ENCODE results near the gene SUCLG1.

SUCLG1 gene

DNA sequence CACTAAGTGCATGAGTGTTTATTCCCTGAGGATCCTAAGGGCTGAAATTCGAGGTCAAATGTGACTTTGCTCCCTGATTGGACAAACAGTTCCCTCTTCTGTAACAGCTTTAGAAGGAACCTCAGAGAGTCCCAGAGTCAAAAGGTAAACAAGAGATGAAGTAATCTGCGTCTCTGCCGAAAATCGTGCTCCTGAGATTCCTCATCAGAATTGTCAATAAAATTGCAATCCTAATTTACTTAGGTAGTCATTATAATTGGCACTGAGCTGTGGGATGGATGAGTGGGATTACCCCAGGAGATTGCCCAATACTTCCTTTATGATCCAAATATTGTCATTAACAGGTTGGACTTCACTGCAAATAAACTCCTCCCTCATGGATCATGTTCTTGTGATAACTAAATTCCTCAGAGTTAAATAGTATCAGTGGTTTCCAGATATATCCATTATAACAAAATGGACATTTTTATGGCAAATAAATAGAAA is 907 bp upstream of the SUCLG1 start:
- Histone ChIP-seq H3K27me3 (ENCODE audit: insufficient read depth, poor library complexity, severe bottlenecking) (no peaks in the 10 kb centered on the region), H3K27ac (ENCODE audit: poor library complexity, severe bottlenecking) (peak overlapping the region; percentile 45), H3K36me3 (ENCODE audit: low read depth) (no peaks in the 10 kb centered on the region), H3K4me3 (ENCODE audit: severe bottlenecking) (peak overlapping the region; percentile 76), H3K9me3 (ENCODE audit: severe bottlenecking) (no peaks in the 10 kb centered on the region), H3K4me1 (ENCODE audit: insufficient read depth, poor library complexity, severe bottlenecking) (peaks cover 4% of the 10 kb centered on the region)
- DNase-seq (ENCODE audit: low spot score) = no peak
- TF ChIP-seq, protein P1, sequence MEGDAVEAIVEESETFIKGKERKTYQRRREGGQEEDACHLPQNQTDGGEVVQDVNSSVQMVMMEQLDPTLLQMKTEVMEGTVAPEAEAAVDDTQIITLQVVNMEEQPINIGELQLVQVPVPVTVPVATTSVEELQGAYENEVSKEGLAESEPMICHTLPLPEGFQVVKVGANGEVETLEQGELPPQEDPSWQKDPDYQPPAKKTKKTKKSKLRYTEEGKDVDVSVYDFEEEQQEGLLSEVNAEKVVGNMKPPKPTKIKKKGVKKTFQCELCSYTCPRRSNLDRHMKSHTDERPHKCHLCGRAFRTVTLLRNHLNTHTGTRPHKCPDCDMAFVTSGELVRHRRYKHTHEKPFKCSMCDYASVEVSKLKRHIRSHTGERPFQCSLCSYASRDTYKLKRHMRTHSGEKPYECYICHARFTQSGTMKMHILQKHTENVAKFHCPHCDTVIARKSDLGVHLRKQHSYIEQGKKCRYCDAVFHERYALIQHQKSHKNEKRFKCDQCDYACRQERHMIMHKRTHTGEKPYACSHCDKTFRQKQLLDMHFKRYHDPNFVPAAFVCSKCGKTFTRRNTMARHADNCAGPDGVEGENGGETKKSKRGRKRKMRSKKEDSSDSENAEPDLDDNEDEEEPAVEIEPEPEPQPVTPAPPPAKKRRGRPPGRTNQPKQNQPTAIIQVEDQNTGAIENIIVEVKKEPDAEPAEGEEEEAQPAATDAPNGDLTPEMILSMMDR (IDR thresholded peaks at IDR 0.05; ENCODE audit: poor library complexity, severe bottlenecking) = no peak
- peak; percentile 13 for ATAC-seq (ENCODE audit: low read depth)

DNA sequence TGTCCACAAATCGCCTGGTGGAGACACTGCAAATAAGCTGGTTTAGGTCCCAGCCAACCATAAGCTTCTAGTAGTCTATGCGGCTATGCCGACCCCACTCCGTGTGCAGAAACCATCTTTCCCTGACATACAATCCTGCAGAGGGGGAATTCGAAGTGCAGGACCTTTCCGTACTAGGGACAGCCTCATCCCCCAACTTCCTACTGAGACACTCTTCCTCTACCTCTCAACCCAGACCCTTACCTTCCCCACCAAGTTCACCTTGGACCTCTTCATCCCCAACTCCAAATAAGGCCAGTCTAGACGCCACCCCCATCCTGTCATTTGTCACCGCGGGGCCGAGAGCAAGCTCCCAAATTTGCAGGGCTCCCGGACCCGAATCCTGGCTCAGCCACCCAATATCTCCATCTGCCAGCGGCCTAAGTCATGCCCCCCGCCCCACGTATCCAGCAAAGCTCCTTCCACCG is 496 bp downstream of the SUCLG1 start:
- peaks cover 4% of the 10 kb centered on the region for H3K4me1 ChIP-seq (ENCODE audit: insufficient read depth, poor library complexity, severe bottlenecking)
- ATAC-seq (ENCODE audit: low read depth) = 0 out of 3 replicates have a peak, but pooled peaks have one; percentile 13

DNA sequence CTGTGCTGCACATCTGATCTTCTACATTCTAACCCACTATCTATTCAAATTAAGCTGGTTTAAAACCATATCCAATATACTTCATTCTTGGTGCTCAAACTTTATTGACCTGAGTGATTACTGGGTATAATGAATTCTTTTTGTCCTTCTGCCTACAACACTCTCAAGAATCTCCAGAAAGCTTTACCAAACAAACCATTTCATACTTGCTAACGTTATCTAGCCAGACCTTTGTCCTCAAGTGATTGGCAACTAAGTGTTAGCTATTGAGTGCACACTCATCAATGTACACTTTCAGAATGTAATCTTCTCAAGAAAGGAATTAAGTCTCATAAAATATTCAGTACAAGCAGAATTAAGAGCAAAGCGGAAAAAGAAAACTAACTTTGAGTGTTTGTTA is 1.4 kb downstream of the SUCLG1 start:
- peaks cover 4% of the 10 kb centered on the region for H3K4me1 ChIP-seq (ENCODE audit: insufficient read depth, poor library complexity, severe bottlenecking)
- no peak overlapping the region for H3K4me3 ChIP-seq (ENCODE audit: severe bottlenecking)

More for the DNA sequence above, 496 bp downstream of the SUCLG1 start:
- TF ChIP-seq, protein P1 (IDR thresholded peaks at IDR 0.05; ENCODE audit: poor library complexity, severe bottlenecking) = no peak
- Histone ChIP-seq H3K4me3 (ENCODE audit: severe bottlenecking) (peak overlapping the region; percentile 76), H3K27me3 (ENCODE audit: insufficient read depth, poor library complexity, severe bottlenecking) (no peaks in the 10 kb centered on the region), H3K9me3 (ENCODE audit: severe bottlenecking) (no peaks in the 10 kb centered on the region), H3K27ac (ENCODE audit: poor library complexity, severe bottlenecking) (peak overlapping the region; percentile 45), H3K36me3 (ENCODE audit: low read depth) (peaks cover 7% of the 10 kb centered on the region)
- DNase-seq (ENCODE audit: low spot score) = peak; percentile 46

DNA sequence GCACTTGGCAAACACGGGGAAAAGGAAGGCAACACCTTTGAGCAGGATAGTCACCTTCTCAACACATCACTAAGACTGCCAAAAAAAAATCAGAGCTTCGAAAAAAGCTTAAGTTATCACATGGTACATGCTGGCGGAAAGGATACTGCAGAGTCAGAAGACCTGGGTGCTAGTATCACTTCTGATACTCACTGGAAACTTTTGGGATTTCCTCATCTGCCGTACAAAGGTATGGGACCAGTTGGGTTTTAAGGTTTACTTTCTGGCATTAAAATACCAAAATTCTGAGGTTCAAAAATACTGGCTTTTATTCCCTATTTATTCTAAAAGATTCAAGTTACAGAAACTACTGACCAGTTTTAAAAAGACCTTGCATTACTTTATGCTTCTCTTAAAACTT is 2.9 kb downstream of the SUCLG1 start:
- Histone ChIP-seq H3K4me3 (ENCODE audit: severe bottlenecking) (no peak overlapping the region), H3K9me3 (ENCODE audit: severe bottlenecking) (no peaks in the 10 kb centered on the region), H3K27ac (ENCODE audit: poor library complexity, severe bottlenecking) (no peak overlapping the region), H3K27me3 (ENCODE audit: insufficient read depth, poor library complexity, severe bottlenecking) (no peaks in the 10 kb centered on the region), H3K36me3 (ENCODE audit: low read depth) (peaks cover 7% of the 10 kb centered on the region), H3K4me1 (ENCODE audit: insufficient read depth, poor library complexity, severe bottlenecking) (peaks cover 4% of the 10 kb centered on the region)
- DNase-seq (ENCODE audit: low spot score) (no peak), ATAC-seq (ENCODE audit: low read depth) (no peak)
- TF ChIP-seq, protein P1 (IDR thresholded peaks at IDR 0.05; ENCODE audit: poor library complexity, severe bottlenecking) = no peak

More for the DNA sequence above, 1.4 kb downstream of the SUCLG1 start:
- DNase-seq (ENCODE audit: low spot score) (no peak), ATAC-seq (ENCODE audit: low read depth) (no peak)
- Histone ChIP-seq H3K36me3 (ENCODE audit: low read depth) (peaks cover 7% of the 10 kb centered on the region), H3K27me3 (ENCODE audit: insufficient read depth, poor library complexity, severe bottlenecking) (no peaks in the 10 kb centered on the region), H3K27ac (ENCODE audit: poor library complexity, severe bottlenecking) (no peak overlapping the region), H3K9me3 (ENCODE audit: severe bottlenecking) (no peaks in the 10 kb centered on the region)
- TF ChIP-seq, protein P1 (IDR thresholded peaks at IDR 0.05; ENCODE audit: poor library complexity, severe bottlenecking) = no peak

DNA sequence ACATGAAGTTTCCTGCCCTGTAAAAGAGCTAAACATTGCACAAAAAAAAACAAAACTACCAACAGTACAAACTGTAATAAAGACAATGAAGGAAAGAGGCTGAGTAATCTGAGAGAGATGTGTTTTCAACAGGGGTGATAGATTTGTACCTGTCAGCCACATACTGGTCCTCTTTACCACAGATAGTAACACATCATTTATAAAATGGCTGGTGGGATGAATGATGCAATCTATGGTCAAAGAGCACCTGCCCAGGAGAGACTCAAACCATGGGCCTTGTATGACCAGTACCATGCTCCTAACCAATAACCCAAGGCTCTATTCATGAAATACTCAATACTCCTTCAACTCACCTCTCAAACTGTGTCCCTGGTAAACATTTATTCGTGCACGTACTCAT is 4.5 kb downstream of the SUCLG1 start:
- ATAC-seq (ENCODE audit: low read depth) (no peak), DNase-seq (ENCODE audit: low spot score) (no peak)
- H3K4me1 ChIP-seq (ENCODE audit: insufficient read depth, poor library complexity, severe bottlenecking) = no peaks in the 10 kb centered on the region
- no peak overlapping the region for H3K27ac ChIP-seq (ENCODE audit: poor library complexity, severe bottlenecking)
- H3K9me3 ChIP-seq (ENCODE audit: severe bottlenecking) = no peaks in the 10 kb centered on the region
- H3K36me3 ChIP-seq (ENCODE audit: low read depth) = peaks cover 7% of the 10 kb centered on the region
- no peak overlapping the region for H3K4me3 ChIP-seq (ENCODE audit: severe bottlenecking)
- TF ChIP-seq, protein P1 (IDR thresholded peaks at IDR 0.05; ENCODE audit: poor library complexity, severe bottlenecking) = no peak
- H3K27me3 ChIP-seq (ENCODE audit: insufficient read depth, poor library complexity, severe bottlenecking) = no peaks in the 10 kb centered on the region

Data from RWPE2 (cell line).